NB4 (cell line): ENCODE results near the gene SUDS3.

Experiments
- CTCF ChIP-seq: IDR thresholded peaks from one replicate; pipeline ENCODE4 v1.5.1; 2012; ENCODE audit warnings: low read depth, low read length
- POLR2A ChIP-seq: IDR thresholded peaks from 2 replicates; pipeline ENCODE4 v1.6.1; 2011; ENCODE audit warnings: mild to moderate bottlenecking; ENCODE audit not compliant: insufficient read length; ENCODE audit errors: extremely low read depth

- TF ChIP-seq CTCF (no peak), POLR2A (no peak)
Measured at GRCh38 chr12:118347916-118348315, 28.4 kb upstream of the SUDS3 start.
